Measurements from ENCODE around the gene NCR2. TPM values are rescaled to one million over a fixed set of nuclear protein-coding genes. Genes with fewer than 3 reads are reported as not detected.

Gene NCR2
- total and polyA plus RNA-seq, 2 donors (not counting 1 experiment from before 2014, with no cell fraction given): not detected

DNA sequence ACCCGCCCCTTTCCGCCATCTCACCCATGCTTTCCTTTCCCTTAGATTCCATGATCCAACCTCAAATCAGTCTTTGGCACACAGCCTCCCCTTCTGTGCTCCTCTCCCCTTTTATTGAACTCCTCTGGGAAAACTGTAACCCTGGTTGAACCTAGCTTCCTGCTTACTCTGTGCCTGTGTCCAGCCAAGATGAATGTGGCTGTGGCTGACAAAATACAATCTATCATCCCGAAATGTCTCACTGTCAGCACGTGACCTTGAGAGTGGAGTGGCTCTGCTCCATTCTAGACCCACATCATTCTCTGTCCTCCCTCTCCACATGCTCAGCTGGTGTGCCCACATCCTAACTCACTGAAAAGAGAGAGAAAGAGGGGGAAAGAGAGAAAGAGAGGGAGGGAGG is 11.0 kb downstream of the NCR2 start:
- H3K4me1 Mint-ChIP-seq: peaks cover 4% of the 10 kb centered on the region
- ChIA-PET POLR2A (interaction anchor here (0.6 kb wide), 1 partner anchor 355 kb away, joined by 3 read pairs; no protein-coding TSS in a partner anchor), CTCF (no interaction called here)

More for the DNA sequence above, 11.0 kb downstream of the NCR2 start:
- Histone ChIP-seq H3K9ac (ENCODE audit: low read length) (no peak overlapping the region), H3K9me3 (ENCODE audit: control extremely low read depth in 1 of 3, control insufficient read depth in 2 of 3, insufficient read depth in 1 of 3, low read length in 2 of 3) (peaks cover 0 to 7% (median 0%) of the 10 kb centered on the region in 3 donors), H3K4me2 (replicated peaks; ENCODE audit: low read depth, low read length, poor library complexity, severe bottlenecking) (no peak overlapping the region), H3K36me3 (replicated peaks in 1 of 2; ENCODE audit: control extremely low read depth in 1 of 2, control insufficient read depth in 1 of 2, extremely low read depth in 1 of 2, insufficient read depth in 2 of 2, low read length in 1 of 2) (no peaks in the 10 kb centered on the region), H3K4me3 (ENCODE audit: control extremely low read depth in 1 of 5, extremely low read depth in 1 of 5, insufficient read depth in 1 of 5, low read depth in 2 of 5, low read length in 4 of 5) (no peak overlapping the region), H3K27me3 (replicated peaks in 1 of 4; ENCODE audit: control extremely low read depth in 1 of 4, control insufficient read depth in 3 of 4, insufficient read depth in 4 of 4, low read length in 3 of 4) (peaks cover 0 to 10% (median 7%) of the 10 kb centered on the region in 4 experiments), H3K4me1 (ENCODE audit: control insufficient read depth in 2 of 2, insufficient read depth in 2 of 2, low read length in 2 of 2) (peaks cover 3 to 4% of the 10 kb centered on the region in 2 donors), H2AFZ (ENCODE audit: insufficient read depth, low read depth, low read length, poor library complexity, severe bottlenecking) (no peak overlapping the region), H3K79me2 (ENCODE audit: control insufficient read depth, insufficient read depth, low read length) (no peaks in the 10 kb centered on the region), H4K20me1 (ENCODE audit: control insufficient read depth, insufficient read depth, low read length, poor library complexity, severe bottlenecking) (no peaks in the 10 kb centered on the region), H3K27ac (ENCODE audit: low read length in 2 of 2) (no peak overlapping the region)
- ATAC-seq (ENCODE audit: low read depth) (no peak), DNase-seq (no peak)
- Mint-ChIP-seq H3K27ac (no peak overlapping the region), H3K4me3 (no peak overlapping the region), H3K27me3 (peaks cover 37% of the 10 kb centered on the region), H3K9me3 (ENCODE audit: insufficient read depth) (no peaks in the 10 kb centered on the region)
- TF ChIP-seq CTCF (IDR thresholded peaks at IDR 0.05) (no peak), EZH2 (IDR thresholded peaks at IDR 0.05; ENCODE audit: borderline replicate concordance, insufficient read depth, low read depth, low read length, poor library complexity, severe bottlenecking) (no peak)
- 100% methylated on average over 3 of the region's 4 CpGs for WGBS (ENCODE audit: insufficient coverage)
- intact Hi-C loops (cut with micrococcal nuclease): no loop called here

Measured in B cell (primary cell).